HCT116 (cell line): ENCODE data around the gene ZNF652. TPM values are rescaled to one million over a fixed set of nuclear protein-coding genes. Genes with fewer than 3 reads are reported as not detected.

ENCODE experiments used
- ATAC-seq: fragments of 200-7000 bp; cut with Tn5 transposase; 2 replicates; pipeline ENCODE4 v1.9.1; 2020; ENCODE audit warnings: mild to moderate bottlenecking, moderate library complexity
- BruUV-seq: library from RNA; stranded (reverse); fragments of 400-500 nt; replicated peaks from 2 replicates; lab custom pipeline; 2021; lab: Mats Ljungman, UMichigan
- CTCF ChIA-PET: fragments of 300-600 bp; sonication (Branson Sonifier 250); formaldehyde crosslinking; loops from one replicate; lab custom pipeline; 2021; ENCODE audit warnings: antibody characterized with exemption; lab: Charles Lee
- POLR2A ChIA-PET: fragments of 300-600, 350-600 bp; sonication (Branson Sonifier 250); formaldehyde crosslinking; loops from one replicate; lab custom pipeline; 2021; ENCODE audit warnings: antibody characterized with exemption; lab: Charles Lee
- RAD21 ChIA-PET, 2 experiments: fragments of 300-600 bp; sonication (Branson Sonifier 250); formaldehyde crosslinking; loops; one replicate each; lab custom pipeline; 2023; ENCODE audit warnings: low total read pairs in 2 of 2; ENCODE audit not compliant: uncharacterized antibody in 2 of 2, unreplicated experiment in 2 of 2, low non-redundant PET in 1 of 2; lab: Charles Lee
- DNase-seq: peaks from one replicate; pipeline ENCODE4 v3.0.0-alpha.2; 2010; ENCODE audit warnings: low read depth, low spot score
- H2AFZ ChIP-seq: fragments of 200-600 bp; shearing (Covaris generic), sonication (generic); 2 replicates; pipeline ENCODE4 v1.6.1; 2017; ENCODE audit warnings: low read depth, mixed run types, mixed read lengths, antibody characterized with exemption, low read length; ENCODE audit not compliant: poor library complexity, severe bottlenecking
- H3K27ac ChIP-seq: 2 replicates; pipeline ENCODE4 v1.5.1; 2012; ENCODE audit warnings: low read depth, low read length
- H3K27me3 ChIP-seq: fragments of 200-600 bp; sonication (generic); 2 replicates; pipeline ENCODE4 v1.6.1; 2016; ENCODE audit warnings: mixed run types, low read length, mixed read lengths; ENCODE audit not compliant: insufficient read depth
- H3K36me3 ChIP-seq, 2 experiments: fragments of 200-500 bp in 1 of 2; fragments of 200-600 bp in 1 of 2; sonication (Bioruptor generic) in 1 of 2; sonication (generic) in 1 of 2; 2 replicates each; pipeline versions ENCODE4 v1.5.1 to v1.6.1; 2014 to 2016; ENCODE audit warnings: low read length in 2 of 2, inconsistent platforms in 1 of 2, mixed read lengths in 1 of 2, mixed run types in 1 of 2; ENCODE audit not compliant: insufficient read depth in 2 of 2, control insufficient read depth in 1 of 2
- H3K4me1 ChIP-seq, 2 experiments: fragments of 200-600 bp in 1 of 2; sonication (generic) in 1 of 2; 2 replicates each; pipeline versions ENCODE4 v1.5.1 to v1.6.1; 2012 to 2017; ENCODE audit warnings: low read length in 2 of 2, inconsistent platforms in 1 of 2, mild to moderate bottlenecking in 1 of 2, mixed read lengths in 1 of 2, mixed run types in 1 of 2, moderate library complexity in 1 of 2; ENCODE audit not compliant: insufficient read depth in 2 of 2, control insufficient read depth in 1 of 2
- H3K4me2 ChIP-seq: fragments of 200-600 bp; sonication (generic); 2 replicates; pipeline ENCODE4 v1.6.1; 2017; ENCODE audit warnings: mixed run types, low read length, mixed read lengths
- H3K4me3 ChIP-seq, 2 experiments: fragments of 200-600 bp in 1 of 2; sonication (generic) in 1 of 2; replicated peaks in 1 of 2; 2 replicates each; pipeline ENCODE4 v1.5.1; 2011 to 2016; ENCODE audit warnings: low read length in 2 of 2, control low read depth in 1 of 2, low read depth in 1 of 2, mild to moderate bottlenecking in 1 of 2, mixed read lengths in 1 of 2, mixed run types in 1 of 2
- H3K79me2 ChIP-seq: fragments of 200-600 bp; sonication (generic); 2 replicates; pipeline ENCODE4 v1.6.1; 2017; ENCODE audit warnings: mild to moderate bottlenecking, mixed run types, low read length, moderate library complexity, mixed read lengths; ENCODE audit not compliant: insufficient read depth
- H3K9ac ChIP-seq: fragments of 200-600 bp; sonication (generic); 2 replicates; pipeline ENCODE4 v1.6.1; 2016; ENCODE audit warnings: low read length, mixed read lengths
- H3K9me2 ChIP-seq: fragments of 200-600 bp; sonication (generic), shearing (Covaris generic); 2 replicates; pipeline ENCODE4 v1.6.1; 2017; ENCODE audit warnings: mixed run types, mild to moderate bottlenecking, moderate library complexity; ENCODE audit not compliant: insufficient read depth
- H3K9me3 ChIP-seq, 2 experiments: fragments of 200-500 bp in 1 of 2; fragments of 200-600 bp in 1 of 2; sonication (Bioruptor generic) in 1 of 2; sonication (generic) in 1 of 2; 2 replicates each; pipeline ENCODE4 v1.6.1; 2014 to 2017; ENCODE audit warnings: low read length in 2 of 2, mixed read lengths in 2 of 2, inconsistent platforms in 1 of 2, low read depth in 1 of 2, mild to moderate bottlenecking in 1 of 2, mixed run types in 1 of 2, moderate library complexity in 1 of 2; ENCODE audit not compliant: control insufficient read depth in 1 of 2, insufficient read depth in 1 of 2
- H4K20me1 ChIP-seq: fragments of 200-600 bp; sonication (generic), shearing (Covaris generic); 2 replicates; pipeline ENCODE4 v1.6.1; 2017; ENCODE audit warnings: mixed run types, mild to moderate bottlenecking, moderate library complexity; ENCODE audit not compliant: insufficient read depth
- CBX3 ChIP-seq: IDR thresholded peaks from 2 replicates; pipeline ENCODE4 v1.6.1; 2012; ENCODE audit warnings: low read depth
- CEBPB ChIP-seq: IDR thresholded peaks from 2 replicates; pipeline ENCODE4 v1.6.1; 2012; ENCODE audit warnings: low read depth
- JUND ChIP-seq: IDR thresholded peaks from 2 replicates; pipeline ENCODE4 v1.6.1; 2012
- MAX ChIP-seq: IDR thresholded peaks from 2 replicates; pipeline ENCODE4 v1.6.1; 2012
- POLR2A ChIP-seq: IDR thresholded peaks from 2 replicates; pipeline ENCODE4 v1.7.0; 2011; ENCODE audit warnings: borderline replicate concordance; ENCODE audit not compliant: insufficient read depth, insufficient read length; ENCODE audit errors: extremely low read depth
- POLR2AphosphoS5 ChIP-seq: IDR thresholded peaks from 2 replicates; pipeline ENCODE4 v1.6.1; 2011; ENCODE audit warnings: mild to moderate bottlenecking, low read depth, low read length, moderate library complexity
- RAD21 ChIP-seq: IDR thresholded peaks from 2 replicates; pipeline ENCODE4 v1.6.1; 2012; ENCODE audit warnings: low read depth, mild to moderate bottlenecking
- SIN3A ChIP-seq: IDR thresholded peaks from 2 replicates; pipeline ENCODE4 v1.6.1; 2012; ENCODE audit warnings: low read depth
- SP1 ChIP-seq: IDR thresholded peaks from 2 replicates; pipeline ENCODE4 v1.6.1; 2012; ENCODE audit warnings: low read depth
- SRF ChIP-seq: IDR thresholded peaks from 2 replicates; pipeline ENCODE4 v1.6.1; 2012; ENCODE audit warnings: low read depth
- ZBTB33 ChIP-seq: IDR thresholded peaks from 2 replicates; pipeline ENCODE4 v1.6.1; 2011; ENCODE audit warnings: mild to moderate bottlenecking, low read length, moderate library complexity; ENCODE audit not compliant: insufficient replicate concordance; ENCODE audit errors: extremely low read depth
- intact Hi-C: fragments of 100-400 bp; cut with micrococcal nuclease; formaldehyde crosslinking; loops from 2 replicates; pipeline ENCODE4 v1.10.0; 2022
- total RNA-seq: library from RNA; stranded (reverse); gene quantifications from one replicate; pipeline ENCODE4 v1.2.1, GENCODE V29; 2021; ENCODE audit not compliant: unreplicated experiment

Gene ZNF652
- total RNA-seq, 1 experiment from 2014 or later, result 27.8 TPM

GRCh38 chr17:49372425-49372824 is 10.4 kb upstream of the ZNF652 start:
- H3K79me2 ChIP-seq, result no peaks in the 10 kb centered on the region
- no peak overlapping the region for H3K9ac ChIP-seq
- no peaks in the 10 kb centered on the region for H3K9me3 ChIP-seq
- DNase-seq (no peak), ATAC-seq (no peak)
- H2AFZ ChIP-seq, result no peak overlapping the region
- H4K20me1 ChIP-seq, result no peaks in the 10 kb centered on the region
- no peaks in the 10 kb centered on the region for H3K9me2 ChIP-seq
- no peak overlapping the region for H3K27ac ChIP-seq
- no peaks in the 10 kb centered on the region for H3K36me3 ChIP-seq
- H3K4me1 ChIP-seq, result peaks cover 7 to 9% of the 10 kb centered on the region in 2 experiments
- ChIA-PET CTCF (interaction anchor here (0.7 kb wide), 1 partner anchor 33 kb away, joined by 4 read pairs; no protein-coding TSS in a partner anchor), RAD21 (no interaction called here), POLR2A (no interaction called here)
- intact Hi-C loops, result no loop called here
- H3K4me3 ChIP-seq, result no peak overlapping the region
- BruUV-seq, result no TSS peak
- H3K4me2 ChIP-seq, result no peak overlapping the region
- TF ChIP-seq CBX3 (no peak), POLR2AphosphoS5 (no peak), RAD21 (no peak), POLR2A (no peak), SP1 (no peak), MAX (no peak), SIN3A (no peak), JUND (no peak), SRF (no peak), CEBPB (no peak), ZBTB33 (no peak)
- no peaks in the 10 kb centered on the region for H3K27me3 ChIP-seq
